KOPT-K1 (cell line): ENCODE data around the gene CHPF2.

Experiments used
- H3K27ac ChIP-seq: fragments of 200-600 bp; sonication (generic); 2 replicates; pipeline ENCODE4 v1.5.1; 2016; ENCODE audit warnings: antibody characterized with exemption, mild to moderate bottlenecking, low read depth, low read length; ENCODE audit not compliant: poor library complexity, severe bottlenecking
- H3K36me3 ChIP-seq: fragments of 200-600 bp; sonication (generic); 2 replicates; pipeline ENCODE4 v1.5.1; 2017; ENCODE audit warnings: antibody characterized with exemption, mild to moderate bottlenecking, low read length, moderate library complexity; ENCODE audit not compliant: insufficient read depth
- H3K9me3 ChIP-seq: fragments of 200-600 bp; sonication (generic); 2 replicates; pipeline ENCODE4 v1.5.1; 2017; ENCODE audit warnings: antibody characterized with exemption, low read length, mild to moderate bottlenecking; ENCODE audit not compliant: insufficient read depth, poor library complexity, severe bottlenecking

The CHPF2 gene

GRCh38 chr7:151213826-151214225, 18.5 kb upstream of the CHPF2 start:
- H3K36me3 ChIP-seq = peaks cover 74% of the 10 kb centered on the region
- H3K9me3 ChIP-seq = no peaks in the 10 kb centered on the region
- H3K27ac ChIP-seq = no peak overlapping the region

DNA sequence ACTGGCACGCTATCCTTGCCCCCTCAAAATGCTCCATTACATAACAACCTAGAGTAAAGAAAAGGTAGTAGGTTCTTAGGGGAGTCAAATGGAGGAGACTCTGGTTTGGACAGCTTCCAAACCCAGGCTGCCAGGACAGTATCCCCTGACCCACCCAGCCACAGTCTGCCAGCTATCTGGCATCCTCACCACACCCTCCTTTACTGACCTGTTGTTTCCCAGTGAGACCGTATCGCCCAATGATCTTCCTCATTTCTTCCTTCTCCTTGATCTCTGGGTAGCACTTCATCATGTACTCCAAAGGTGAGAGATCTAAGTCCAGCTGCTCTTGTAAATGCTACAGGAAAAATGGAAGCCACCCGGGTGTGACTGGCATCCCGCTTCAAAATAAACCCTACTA, 16.9 kb upstream of the CHPF2 start:
- Histone ChIP-seq H3K27ac (no peak overlapping the region), H3K9me3 (no peaks in the 10 kb centered on the region), H3K36me3 (peaks cover 89% of the 10 kb centered on the region)

- Histone ChIP-seq H3K36me3 (peaks cover 99% of the 10 kb centered on the region), H3K27ac (no peak overlapping the region), H3K9me3 (no peaks in the 10 kb centered on the region)
Measured at GRCh38 chr7:151218170-151218569, 14.1 kb upstream of the CHPF2 start.

DNA sequence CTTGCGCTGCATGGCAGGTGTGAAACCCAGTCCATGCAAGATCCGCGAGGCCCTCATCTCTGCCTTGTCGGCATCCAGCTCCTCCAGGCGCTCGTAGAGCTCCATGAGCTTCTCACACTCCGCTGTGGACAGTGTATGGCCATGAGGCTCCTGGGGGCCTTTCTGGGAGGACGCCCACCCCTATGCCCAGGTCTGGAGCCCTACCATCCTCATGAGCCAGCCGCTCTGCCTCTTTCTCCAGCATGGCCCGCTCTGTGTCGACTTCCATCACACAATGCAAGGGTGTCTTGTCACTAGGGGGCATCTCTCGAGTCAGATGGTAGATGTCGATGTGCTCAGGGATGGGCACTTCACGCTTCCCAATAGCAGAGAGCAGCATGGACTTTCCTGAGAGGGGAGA, 8.6 kb upstream of the CHPF2 start:
- Histone ChIP-seq H3K9me3 (no peaks in the 10 kb centered on the region), H3K27ac (no peak overlapping the region), H3K36me3 (peaks cover 72% of the 10 kb centered on the region)

DNA sequence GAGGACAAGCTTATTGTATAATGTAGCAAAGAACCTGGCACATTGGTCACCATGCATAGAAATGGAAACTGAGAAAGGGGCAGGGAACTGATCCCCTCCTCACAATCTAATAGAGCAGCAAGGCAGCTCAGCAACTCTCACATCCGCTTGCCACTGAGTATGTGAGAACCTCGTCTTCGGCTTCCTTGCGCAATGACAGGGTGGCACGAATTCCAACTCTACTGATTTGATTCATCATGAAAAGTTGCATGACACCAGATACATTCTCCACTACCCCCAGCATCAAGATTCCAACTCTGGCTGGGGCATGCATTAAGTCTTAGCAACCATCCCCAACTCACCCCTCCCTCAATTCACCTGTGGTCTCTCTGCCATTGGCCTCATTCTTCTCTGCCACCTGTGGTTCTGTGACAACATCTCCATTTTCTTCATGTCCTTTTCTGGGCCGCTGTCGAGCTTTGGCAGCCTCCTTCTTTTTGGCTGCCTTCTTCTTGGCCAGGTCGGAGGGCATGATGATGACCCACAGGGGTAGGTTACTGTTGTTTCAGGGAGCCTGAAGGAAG, 6.3 kb upstream of the CHPF2 start:
- H3K9me3 ChIP-seq = no peaks in the 10 kb centered on the region
- peaks cover 49% of the 10 kb centered on the region for H3K36me3 ChIP-seq
- peak overlapping the region; percentile 68 for H3K27ac ChIP-seq

DNA sequence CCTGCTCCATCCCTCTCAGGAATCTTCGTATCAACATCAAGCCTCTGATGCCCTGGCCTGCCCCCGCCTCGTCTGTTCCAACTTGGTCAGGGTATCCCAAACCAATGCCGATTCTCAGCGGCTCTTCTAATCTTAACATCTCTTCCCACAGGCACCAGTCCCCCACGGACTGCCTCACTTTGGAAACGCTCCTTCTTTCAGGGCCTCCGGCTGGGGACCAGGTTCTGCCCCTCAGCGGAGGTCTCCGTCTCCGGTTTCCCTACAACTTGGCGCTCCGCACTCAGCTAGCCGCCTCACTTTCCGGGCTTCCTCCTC, 5.8 kb upstream of the CHPF2 start:
- H3K36me3 ChIP-seq = peaks cover 45% of the 10 kb centered on the region
- peak overlapping the region; percentile 68 for H3K27ac ChIP-seq
- no peaks in the 10 kb centered on the region for H3K9me3 ChIP-seq

GRCh38 chr7:151226875-151227782, 5.2 kb upstream of the CHPF2 start, which contains the start of gene ABCF2:
TSS of gene ABCF2 (minus strand) at chr7:151227205. CDS start at chr7:151226458, 747 bp downstream.
- H3K9me3 ChIP-seq = no peaks in the 10 kb centered on the region
- peaks cover 39% of the 10 kb centered on the region for H3K36me3 ChIP-seq
- H3K27ac ChIP-seq = peak within 1 kb of the TSS; percentile 68

- H3K9me3 ChIP-seq = no peaks in the 10 kb centered on the region
- H3K36me3 ChIP-seq = peaks cover 28% of the 10 kb centered on the region
- peak overlapping the region; percentile 68 for H3K27ac ChIP-seq
Measured at GRCh38 chr7:151228024-151228866, 4.0 kb upstream of the CHPF2 start.

- H3K36me3 ChIP-seq = peaks cover 19% of the 10 kb centered on the region
- H3K27ac ChIP-seq = no peak overlapping the region
- H3K9me3 ChIP-seq = no peaks in the 10 kb centered on the region
Measured at GRCh38 chr7:151229249-151229648, 3.0 kb upstream of the CHPF2 start.

DNA sequence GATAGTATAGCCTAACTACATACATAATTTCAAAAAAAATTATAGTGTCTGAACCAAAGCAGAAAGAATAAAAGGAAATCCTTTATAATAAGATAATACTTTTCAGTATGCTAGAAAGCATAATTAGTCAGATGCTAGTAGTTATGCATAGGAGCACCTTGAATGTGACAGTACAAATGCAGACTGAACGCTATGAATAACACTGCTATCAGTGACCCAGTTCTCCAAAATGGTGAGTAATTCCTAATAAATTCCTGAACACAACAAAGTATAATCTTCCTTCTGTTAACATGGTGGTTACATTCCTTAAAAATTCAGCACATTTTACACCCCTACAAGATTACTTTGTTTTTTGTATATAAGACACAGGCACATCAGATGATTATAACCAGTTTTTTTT, 1.2 kb upstream of the CHPF2 start:
- no peak overlapping the region for H3K27ac ChIP-seq

GRCh38 chr7:151232917-151233701, 826 bp downstream of the CHPF2 start:
- Histone ChIP-seq H3K27ac (peak overlapping the region; percentile 83), H3K9me3 (no peaks in the 10 kb centered on the region), H3K36me3 (peaks cover 40% of the 10 kb centered on the region)

More for the DNA sequence above, 1.2 kb upstream of the CHPF2 start:
- Histone ChIP-seq H3K9me3 (no peaks in the 10 kb centered on the region), H3K36me3 (peaks cover 19% of the 10 kb centered on the region)

DNA sequence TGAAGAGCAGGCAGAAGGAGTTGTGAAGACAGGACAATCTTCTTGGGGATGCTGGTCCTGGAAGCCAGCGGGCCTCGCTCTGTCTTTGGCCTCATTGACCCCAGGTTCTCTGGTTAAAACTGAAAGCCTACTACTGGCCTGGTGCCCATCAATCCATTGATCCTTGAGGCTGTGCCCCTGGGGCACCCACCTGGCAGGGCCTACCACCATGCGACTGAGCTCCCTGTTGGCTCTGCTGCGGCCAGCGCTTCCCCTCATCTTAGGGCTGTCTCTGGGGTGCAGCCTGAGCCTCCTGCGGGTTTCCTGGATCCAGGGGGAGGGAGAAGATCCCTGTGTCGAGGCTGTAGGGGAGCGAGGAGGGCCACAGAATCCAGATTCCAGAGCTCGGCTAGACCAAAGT, 1.5 kb downstream of the CHPF2 start:
- Histone ChIP-seq H3K36me3 (peaks cover 47% of the 10 kb centered on the region), H3K9me3 (no peaks in the 10 kb centered on the region), H3K27ac (peak overlapping the region; percentile 83)

DNA sequence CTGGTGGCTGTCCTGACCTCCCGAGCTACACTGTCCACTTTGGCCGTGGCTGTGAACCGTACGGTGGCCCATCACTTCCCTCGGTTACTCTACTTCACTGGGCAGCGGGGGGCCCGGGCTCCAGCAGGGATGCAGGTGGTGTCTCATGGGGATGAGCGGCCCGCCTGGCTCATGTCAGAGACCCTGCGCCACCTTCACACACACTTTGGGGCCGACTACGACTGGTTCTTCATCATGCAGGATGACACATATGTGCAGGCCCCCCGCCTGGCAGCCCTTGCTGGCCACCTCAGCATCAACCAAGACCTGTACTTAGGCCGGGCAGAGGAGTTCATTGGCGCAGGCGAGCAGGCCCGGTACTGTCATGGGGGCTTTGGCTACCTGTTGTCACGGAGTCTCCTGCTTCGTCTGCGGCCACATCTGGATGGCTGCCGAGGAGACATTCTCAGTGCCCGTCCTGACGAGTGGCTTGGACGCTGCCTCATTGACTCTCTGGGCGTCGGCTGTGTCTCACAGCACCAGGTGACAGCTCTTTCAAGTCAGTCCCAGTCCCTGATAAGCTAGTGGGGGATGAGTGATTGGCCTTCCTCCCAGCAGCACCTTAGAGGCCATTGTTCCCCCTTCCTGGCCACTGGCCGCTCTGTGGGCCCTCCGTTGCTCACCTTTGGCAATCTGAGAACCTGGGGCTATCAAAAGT, 3.0 kb downstream of the CHPF2 start:
- peaks cover 61% of the 10 kb centered on the region for H3K36me3 ChIP-seq
- H3K9me3 ChIP-seq = no peaks in the 10 kb centered on the region
- H3K27ac ChIP-seq = no peak overlapping the region

- Histone ChIP-seq H3K36me3 (peaks cover 73% of the 10 kb centered on the region), H3K27ac (no peak overlapping the region), H3K9me3 (no peaks in the 10 kb centered on the region)
Measured at GRCh38 chr7:151236406-151236805, 4.1 kb downstream of the CHPF2 start.
